GM13976 (cell line): Measurements from ENCODE around the gene ABLIM3.

Source experiments
- DNase-seq: peaks from one replicate; pipeline ENCODE4 v3.0.0; 2012; ENCODE audit warnings: low spot score
- in situ Hi-C: fragments of 300-500 bp; cut with MboI; formaldehyde crosslinking; loops from one replicate; pipeline ENCODE4 v1.12.0; 2022; ENCODE audit warnings: low sequenced_read_pairs, mixed read lengths, inconsistent platforms; ENCODE audit not compliant: unreplicated experiment
- TF ChIP-seq, protein P1 (sequence below): IDR thresholded peaks from 2 replicates; pipeline ENCODE4 v1.5.1; 2012; ENCODE audit warnings: borderline replicate concordance, mild to moderate bottlenecking; ENCODE audit not compliant: insufficient read depth; ENCODE audit errors: extremely low read depth, missing control alignments, control extremely low read depth

Gene ABLIM3

GRCh38 chr5:149227168-149227826 lies 86.0 kb downstream of the ABLIM3 start:
- in situ Hi-C loops, result no loop called here
- TF ChIP-seq, protein P1, sequence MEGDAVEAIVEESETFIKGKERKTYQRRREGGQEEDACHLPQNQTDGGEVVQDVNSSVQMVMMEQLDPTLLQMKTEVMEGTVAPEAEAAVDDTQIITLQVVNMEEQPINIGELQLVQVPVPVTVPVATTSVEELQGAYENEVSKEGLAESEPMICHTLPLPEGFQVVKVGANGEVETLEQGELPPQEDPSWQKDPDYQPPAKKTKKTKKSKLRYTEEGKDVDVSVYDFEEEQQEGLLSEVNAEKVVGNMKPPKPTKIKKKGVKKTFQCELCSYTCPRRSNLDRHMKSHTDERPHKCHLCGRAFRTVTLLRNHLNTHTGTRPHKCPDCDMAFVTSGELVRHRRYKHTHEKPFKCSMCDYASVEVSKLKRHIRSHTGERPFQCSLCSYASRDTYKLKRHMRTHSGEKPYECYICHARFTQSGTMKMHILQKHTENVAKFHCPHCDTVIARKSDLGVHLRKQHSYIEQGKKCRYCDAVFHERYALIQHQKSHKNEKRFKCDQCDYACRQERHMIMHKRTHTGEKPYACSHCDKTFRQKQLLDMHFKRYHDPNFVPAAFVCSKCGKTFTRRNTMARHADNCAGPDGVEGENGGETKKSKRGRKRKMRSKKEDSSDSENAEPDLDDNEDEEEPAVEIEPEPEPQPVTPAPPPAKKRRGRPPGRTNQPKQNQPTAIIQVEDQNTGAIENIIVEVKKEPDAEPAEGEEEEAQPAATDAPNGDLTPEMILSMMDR, result no peak
- DNase-seq, result no peak

DNA sequence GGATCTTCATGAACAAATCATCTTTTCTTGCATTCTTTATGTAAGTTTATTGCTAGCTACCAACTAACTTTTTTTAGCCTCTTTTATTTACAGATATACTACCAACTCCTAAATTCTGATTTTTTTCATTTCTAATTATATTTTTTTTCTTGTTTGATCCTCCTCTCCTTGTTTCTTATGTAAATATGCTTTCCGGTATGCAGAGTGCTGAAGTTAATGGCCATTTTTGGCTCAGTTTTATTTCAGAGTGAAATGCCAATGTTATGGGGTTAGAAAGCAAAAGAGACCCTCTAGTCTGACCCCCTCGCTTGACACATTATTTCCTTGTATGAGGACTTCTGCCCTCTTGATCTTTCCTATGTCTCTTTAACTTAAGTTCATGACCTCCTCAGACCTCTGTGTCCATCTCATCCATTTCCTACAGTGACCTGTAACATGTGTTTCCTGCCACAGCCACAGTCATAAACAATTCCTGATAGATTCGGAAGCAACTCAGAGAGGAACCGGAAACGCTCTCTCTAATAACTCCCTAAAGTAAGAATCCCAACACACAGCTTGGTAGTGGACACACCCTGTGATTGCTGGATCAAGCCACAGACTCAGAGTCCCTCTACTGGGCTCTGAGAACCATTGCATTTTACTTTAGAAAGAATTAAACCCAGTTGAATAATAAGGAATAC lies 87.5 kb downstream of the ABLIM3 start:
- DNase-seq, result no peak
- TF ChIP-seq, protein P1, result no peak
- in situ Hi-C loops, result no loop called here

GRCh38 chr5:149229298-149229937 lies 88.1 kb downstream of the ABLIM3 start:
- DNase-seq, result no peak
- in situ Hi-C loops, result no loop called here
- TF ChIP-seq, protein P1, result no peak

- TF ChIP-seq, protein P1, result no peak
- in situ Hi-C loops, result no loop called here
- DNase-seq, result no peak
Measured at GRCh38 chr5:149235841-149236240, 94.5 kb downstream of the ABLIM3 start.

- TF ChIP-seq, protein P1, result no peak
- DNase-seq, result no peak
- in situ Hi-C loops, result no loop called here
Measured at GRCh38 chr5:149237662-149238061, 96.4 kb downstream of the ABLIM3 start.

- in situ Hi-C loops, result no loop called here
- no peak for DNase-seq
Measured at GRCh38 chr5:149238540-149238939, 97.2 kb downstream of the ABLIM3 start.

More at GRCh38 chr5:149238540-149238939, 97.2 kb downstream of the ABLIM3 start:
- TF ChIP-seq, protein P1, result no peak
